Measurements from ENCODE around the gene STK40. TPM values are rescaled to one million over a fixed set of nuclear protein-coding genes. Genes with fewer than 3 reads are reported as not detected.

The STK40 gene
- total RNA-seq: 10 to 100 TPM; 58.7 to 73.1 (median 63.0) TPM

- peak within 1 kb of the TSS; percentile 75 for H3K4me3 ChIP-seq (ENCODE audit: low read depth, poor library complexity, severe bottlenecking)
- DNase-seq (ENCODE audit: low spot score in 2 of 2): peak; percentile 99
- TF ChIP-seq CTCF (IDR thresholded peaks at IDR 0.05): no peak
- TF ChIP-seq POLR2A (IDR thresholded peaks at IDR 0.05): peak in 1 of 2 donors; percentile 78
- WGBS, 2 donors: 1 to 2% methylated on average over 73 to 79 of the region's 82 CpGs
- intact Hi-C loops (cut with DNase I; ENCODE audit: low total_unique reads): no loop called here
Observed at GRCh38 chr1:36385410-36386264, at the start of gene STK40. TSS of gene STK40 (minus strand) at chr1:36385924. CDS start at chr1:36361332, 24,592 bp downstream.

- no peak overlapping the region for H3K4me3 ChIP-seq (ENCODE audit: low read depth, poor library complexity, severe bottlenecking)
- DNase-seq (ENCODE audit: low spot score in 2 of 2): no peak
- 28 to 35% methylated on average over 1 of the region's 1 CpG for WGBS, 2 donors
- TF ChIP-seq POLR2A (IDR thresholded peaks at IDR 0.05): no peak
- TF ChIP-seq CTCF (IDR thresholded peaks at IDR 0.05): no peak
- intact Hi-C loops (cut with DNase I; ENCODE audit: low total_unique reads): no loop called here
Observed at GRCh38 chr1:36433102-36433501, 47.4 kb upstream of the STK40 start.

GRCh38 chr1:36432616-36433015 is 46.9 kb upstream of the STK40 start:
- WGBS, 2 donors: 59 to 71% methylated on average over 4 of the region's 4 CpGs
- intact Hi-C loops (cut with DNase I; ENCODE audit: low total_unique reads): no loop called here
- no peak for DNase-seq (ENCODE audit: low spot score in 2 of 2)
- no peak overlapping the region for H3K4me3 ChIP-seq (ENCODE audit: low read depth, poor library complexity, severe bottlenecking)
- no peak for TF ChIP-seq CTCF (IDR thresholded peaks at IDR 0.05)
- TF ChIP-seq POLR2A (IDR thresholded peaks at IDR 0.05): no peak

- intact Hi-C loops (cut with DNase I; ENCODE audit: low total_unique reads): no loop called here
- WGBS, 2 donors: 54 to 56% methylated on average over 4 of the region's 4 CpGs
- TF ChIP-seq POLR2A (IDR thresholded peaks at IDR 0.05) (no peak), CTCF (IDR thresholded peaks at IDR 0.05) (no peak)
- DNase-seq (ENCODE audit: low spot score in 2 of 2): no peak
- no peak overlapping the region for H3K4me3 ChIP-seq (ENCODE audit: low read depth, poor library complexity, severe bottlenecking)
Observed at GRCh38 chr1:36425791-36426190, 40.1 kb upstream of the STK40 start.

GRCh38 chr1:36421649-36422048 is 35.9 kb upstream of the STK40 start:
- TF ChIP-seq POLR2A (IDR thresholded peaks at IDR 0.05) (no peak), CTCF (IDR thresholded peaks at IDR 0.05) (no peak)
- DNase-seq (ENCODE audit: low spot score in 2 of 2): no peak
- intact Hi-C loops (cut with DNase I; ENCODE audit: low total_unique reads): loop anchor here (2.0 kb wide), 1 partner anchor 77 kb away; no protein-coding TSS in a partner anchor
- 86 to 90% methylated on average over 7 of the region's 7 CpGs for WGBS, 2 donors
- no peak overlapping the region for H3K4me3 ChIP-seq (ENCODE audit: low read depth, poor library complexity, severe bottlenecking)
